CD8-positive, alpha-beta memory T cell (primary cell): Measurements from ENCODE around the gene IKBKE. TPM values are rescaled to one million over a fixed set of nuclear protein-coding genes. Genes with fewer than 3 reads are reported as not detected.

Experiments
- CTCF ChIA-PET: fragments of 350-600 bp; sonication (Branson Sonifier 250); formaldehyde crosslinking; loops from one replicate; lab custom pipeline; 2021; ENCODE audit warnings: antibody characterized with exemption; lab: Charles Lee
- POLR2A ChIA-PET: fragments of 350-600 bp; sonication (Branson Sonifier 250); formaldehyde crosslinking; loops from one replicate; lab custom pipeline; 2021; ENCODE audit warnings: antibody characterized with exemption; lab: Charles Lee
- DNase-seq, 5 donors: peaks; one replicate each; pipeline versions ENCODE4 v3.0.0 to v3.0.0-alpha.2; 2020 to 2022; ENCODE audit warnings: mixed read lengths in 1 of 5
- H3K27ac ChIP-seq: one replicate; pipeline ENCODE4 v1.7.0; 2013; ENCODE audit warnings: low read depth, mild to moderate bottlenecking, low read length, moderate library complexity
- H3K27me3 ChIP-seq: 2 replicates; pipeline ENCODE4 v1.7.0; 2013; ENCODE audit warnings: low read length, mild to moderate bottlenecking; ENCODE audit not compliant: insufficient read depth, poor library complexity, severe bottlenecking
- H3K36me3 ChIP-seq: 2 replicates; pipeline ENCODE4 v1.7.0; 2013; ENCODE audit warnings: mild to moderate bottlenecking, low read length, moderate library complexity; ENCODE audit not compliant: insufficient read depth
- H3K4me1 ChIP-seq: 2 replicates; pipeline ENCODE4 v1.7.0; 2013; ENCODE audit warnings: mild to moderate bottlenecking, low read length, moderate library complexity; ENCODE audit not compliant: insufficient read depth
- H3K4me3 ChIP-seq: 2 replicates; pipeline ENCODE4 v1.7.0; 2013; ENCODE audit warnings: mild to moderate bottlenecking, low read length
- H3K9me3 ChIP-seq: 2 replicates; pipeline ENCODE4 v1.7.0; 2013; ENCODE audit warnings: mild to moderate bottlenecking, low read length
- H3K27ac Mint-ChIP-seq, 8 donors: one replicate each; pipeline ENCODE4 v1.8.0; 2020 to 2021; ENCODE audit warnings: mixed read lengths in 8 of 8, mild to moderate bottlenecking in 6 of 8, inconsistent platforms in 3 of 8, moderate library complexity in 3 of 8
- H3K27me3 Mint-ChIP-seq, 2 donors: one replicate each; pipeline ENCODE4 v1.8.0; 2020 to 2021; ENCODE audit warnings: mixed read lengths in 2 of 2, mild to moderate bottlenecking in 1 of 2, moderate library complexity in 1 of 2
- H3K36me3 Mint-ChIP-seq, 3 donors: one replicate each; pipeline ENCODE4 v1.8.0; 2020 to 2021; ENCODE audit warnings: mixed read lengths in 3 of 3, inconsistent platforms in 1 of 3, mild to moderate bottlenecking in 1 of 3
- H3K4me1 Mint-ChIP-seq, 3 donors: one replicate each; pipeline ENCODE4 v1.8.0; 2020 to 2021; ENCODE audit warnings: mixed read lengths in 3 of 3, inconsistent platforms in 1 of 3, mild to moderate bottlenecking in 1 of 3
- H3K4me3 Mint-ChIP-seq, 7 donors: one replicate each; pipeline ENCODE4 v1.8.0; 2020 to 2021; ENCODE audit warnings: mixed read lengths in 7 of 7, mild to moderate bottlenecking in 6 of 7, moderate library complexity in 4 of 7, inconsistent platforms in 2 of 7
- H3K9me3 Mint-ChIP-seq, 5 donors: one replicate each; pipeline ENCODE4 v1.8.0; 2020 to 2022; ENCODE audit warnings: mixed read lengths in 5 of 5, mild to moderate bottlenecking in 3 of 5, moderate library complexity in 2 of 5, inconsistent platforms in 1 of 5
- polyA plus RNA-seq: library from polyadenylated mRNA; unstranded; fragments of 300-500 nt; fragmentation: Illumina TruSeq; gene quantifications from one replicate; pipeline ENCODE4 v1.2.3, GENCODE V29; 2021
- total RNA-seq, 2 experiments: library from RNA; stranded (reverse); gene quantifications; one replicate each; pipeline ENCODE4 v1.2.3, GENCODE V29; 2021

The IKBKE gene
- total and polyA plus RNA-seq, 3 experiments from 2014 or later: 17.1 to 46.6 (median 18.4) TPM

GRCh38 chr1:206500046-206500445 is 29.8 kb downstream of the IKBKE start:
- peaks cover 9% of the 10 kb centered on the region for H3K36me3 ChIP-seq
- no peak for DNase-seq
- H3K4me1 ChIP-seq: peaks cover 13% of the 10 kb centered on the region
- H3K36me3 Mint-ChIP-seq: peaks cover 0 to 44% (median 0%) of the 10 kb centered on the region in 3 donors
- H3K27me3 ChIP-seq: no peaks in the 10 kb centered on the region
- CTCF ChIA-PET: interaction anchor here (1.0 to 1.3 kb wide), 3 partner anchors 10 to 45 kb away, joined by 3 to 6 read pairs (median 3); no protein-coding TSS in a partner anchor
- peak overlapping the region in 1 of 8 donors; percentile 11 for H3K27ac Mint-ChIP-seq
- no peaks in the 10 kb centered on the region for H3K27me3 Mint-ChIP-seq
- H3K4me3 Mint-ChIP-seq: no peak overlapping the region
- no peaks in the 10 kb centered on the region for H3K9me3 Mint-ChIP-seq
- peaks cover 18 to 21% (median 19%) of the 10 kb centered on the region in 3 donors for H3K4me1 Mint-ChIP-seq
- H3K27ac ChIP-seq: no peak overlapping the region
- POLR2A ChIA-PET: no interaction called here
- no peak overlapping the region for H3K4me3 ChIP-seq
- no peaks in the 10 kb centered on the region for H3K9me3 ChIP-seq

GRCh38 chr1:206501881-206502280 is 31.6 kb downstream of the IKBKE start:
- Mint-ChIP-seq H3K27me3 (no peaks in the 10 kb centered on the region), H3K4me1 (peaks cover 31 to 38% (median 34%) of the 10 kb centered on the region in 3 donors), H3K27ac (peak overlapping the region in 4 of 8 donors; percentile 17 to 52 (median 32)), H3K36me3 (peaks cover 0 to 26% (median 0%) of the 10 kb centered on the region in 3 donors), H3K4me3 (no peak overlapping the region), H3K9me3 (no peaks in the 10 kb centered on the region)
- Histone ChIP-seq H3K27ac (peak overlapping the region; percentile 54), H3K36me3 (peaks cover 2% of the 10 kb centered on the region), H3K9me3 (no peaks in the 10 kb centered on the region), H3K4me1 (peaks cover 23% of the 10 kb centered on the region), H3K4me3 (no peak overlapping the region), H3K27me3 (no peaks in the 10 kb centered on the region)
- ChIA-PET CTCF (interaction anchor here (1.3 kb wide), 1 partner anchor 9 kb away, joined by 3 read pairs; no protein-coding TSS in a partner anchor), POLR2A (no interaction called here)
- DNase-seq: no peak

- no peak for DNase-seq
- Mint-ChIP-seq H3K27me3 (no peaks in the 10 kb centered on the region), H3K9me3 (no peaks in the 10 kb centered on the region), H3K4me3 (no peak overlapping the region), H3K4me1 (peaks cover 31 to 43% (median 34%) of the 10 kb centered on the region in 3 donors), H3K27ac (peak overlapping the region in 5 of 8 donors; percentile 19 to 73 (median 52)), H3K36me3 (peaks cover 0 to 21% (median 0%) of the 10 kb centered on the region in 3 donors)
- no peaks in the 10 kb centered on the region for H3K9me3 ChIP-seq
- no peak overlapping the region for H3K27ac ChIP-seq
- H3K4me1 ChIP-seq: peaks cover 23% of the 10 kb centered on the region
- H3K27me3 ChIP-seq: no peaks in the 10 kb centered on the region
- no peak overlapping the region for H3K4me3 ChIP-seq
- no peaks in the 10 kb centered on the region for H3K36me3 ChIP-seq
- CTCF ChIA-PET: interaction anchor here (1.0 kb wide), 1 partner anchor 110 kb away, joined by 4 read pairs; the partner anchor contains the start of gene EIF2D
- POLR2A ChIA-PET: no interaction called here
These were observed 32.1 kb downstream of the IKBKE start for GRCh38 chr1:206502403-206502802.

GRCh38 chr1:206502812-206503211 is 32.5 kb downstream of the IKBKE start:
- Histone ChIP-seq H3K9me3 (no peaks in the 10 kb centered on the region), H3K27ac (no peak overlapping the region), H3K36me3 (no peaks in the 10 kb centered on the region), H3K4me3 (no peak overlapping the region), H3K4me1 (peaks cover 23% of the 10 kb centered on the region), H3K27me3 (no peaks in the 10 kb centered on the region)
- H3K4me1 Mint-ChIP-seq: peaks cover 31 to 43% (median 34%) of the 10 kb centered on the region in 3 donors
- DNase-seq: no peak
- no peak overlapping the region for H3K4me3 Mint-ChIP-seq
- no peaks in the 10 kb centered on the region for H3K9me3 Mint-ChIP-seq
- ChIA-PET POLR2A (no interaction called here), CTCF (interaction anchor here (1.0 kb wide), 1 partner anchor 110 kb away, joined by 4 read pairs; the partner anchor contains the start of gene EIF2D)
- peak overlapping the region in 4 of 8 donors; percentile 3 to 73 (median 42) for H3K27ac Mint-ChIP-seq
- no peaks in the 10 kb centered on the region for H3K27me3 Mint-ChIP-seq
- peaks cover 0 to 20% (median 0%) of the 10 kb centered on the region in 3 donors for H3K36me3 Mint-ChIP-seq

- H3K4me1 ChIP-seq: peaks cover 32% of the 10 kb centered on the region
- Mint-ChIP-seq H3K4me1 (peaks cover 34 to 53% (median 43%) of the 10 kb centered on the region in 3 donors), H3K27ac (peak overlapping the region; percentile 16 to 84 (median 52)), H3K27me3 (peaks cover 5 to 7% of the 10 kb centered on the region in 2 donors), H3K36me3 (peaks cover 0 to 10% (median 0%) of the 10 kb centered on the region in 3 donors), H3K9me3 (no peaks in the 10 kb centered on the region), H3K4me3 (peak overlapping the region in 4 of 7 donors; percentile 16 to 89 (median 30))
- CTCF ChIA-PET: interaction anchor here (1.0 to 1.5 kb wide), 2 partner anchors 41 to 80 kb away, joined by 3 to 4 read pairs; no protein-coding TSS in a partner anchor
- peak in 1 of 5 donors; percentile 12 for DNase-seq
- H3K27ac ChIP-seq: peak overlapping the region; percentile 60
- POLR2A ChIA-PET: no interaction called here
- H3K36me3 ChIP-seq: no peaks in the 10 kb centered on the region
- H3K4me3 ChIP-seq: no peak overlapping the region
- H3K27me3 ChIP-seq: peaks cover 7% of the 10 kb centered on the region
- H3K9me3 ChIP-seq: no peaks in the 10 kb centered on the region
These were observed 33.5 kb downstream of the IKBKE start for GRCh38 chr1:206503591-206504362.

- H3K4me3 ChIP-seq: no peak overlapping the region
- H3K27me3 Mint-ChIP-seq: peaks cover 10% of the 10 kb centered on the region in 2 donors
- peaks cover 35% of the 10 kb centered on the region for H3K4me1 ChIP-seq
- peaks cover 0 to 6% (median 0%) of the 10 kb centered on the region in 3 donors for H3K36me3 Mint-ChIP-seq
- no peaks in the 10 kb centered on the region for H3K9me3 Mint-ChIP-seq
- ChIA-PET CTCF (interaction anchor here (1.5 kb wide), 1 partner anchor 80 kb away, joined by 4 read pairs; no protein-coding TSS in a partner anchor), POLR2A (interaction anchor here (0.8 kb wide), 1 partner anchor 1070 kb away, joined by 3 read pairs; no protein-coding TSS in a partner anchor)
- H3K4me1 Mint-ChIP-seq: peaks cover 37 to 56% (median 48%) of the 10 kb centered on the region in 3 donors
- H3K27me3 ChIP-seq: peaks cover 11% of the 10 kb centered on the region
- no peaks in the 10 kb centered on the region for H3K36me3 ChIP-seq
- DNase-seq: no peak
- no peaks in the 10 kb centered on the region for H3K9me3 ChIP-seq
- peak overlapping the region in 5 of 7 donors; percentile 16 to 89 (median 41) for H3K4me3 Mint-ChIP-seq
- peak overlapping the region in 6 of 8 donors; percentile 16 to 84 (median 30) for H3K27ac Mint-ChIP-seq
- peak overlapping the region; percentile 25 for H3K27ac ChIP-seq
These were observed 34.1 kb downstream of the IKBKE start for GRCh38 chr1:206504363-206504713.

- Mint-ChIP-seq H3K36me3 (no peaks in the 10 kb centered on the region), H3K27me3 (peaks cover 12 to 19% of the 10 kb centered on the region in 2 donors), H3K27ac (peak overlapping the region in 6 of 8 donors; percentile 3 to 84 (median 53)), H3K4me3 (peak overlapping the region; percentile 69 to 89 (median 83)), H3K9me3 (no peaks in the 10 kb centered on the region), H3K4me1 (peaks cover 37 to 56% (median 48%) of the 10 kb centered on the region in 3 donors)
- ChIA-PET POLR2A (interaction anchor here (0.6 to 1.0 kb wide), 2 partner anchors 40 to 106 kb away, joined by 4 read pairs; partner anchors contain the start of gene EIF2D), CTCF (interaction anchor here (1.3 to 2.8 kb wide), 6 partner anchors 12 to 78 kb away, joined by 3 to 9 read pairs (median 6); partner anchors contain the start of gene IKBKE)
- Histone ChIP-seq H3K27me3 (peaks cover 17% of the 10 kb centered on the region), H3K9me3 (no peaks in the 10 kb centered on the region), H3K27ac (no peak overlapping the region), H3K4me3 (no peak overlapping the region), H3K4me1 (peaks cover 35% of the 10 kb centered on the region), H3K36me3 (no peaks in the 10 kb centered on the region)
- DNase-seq: no peak
These were observed 35.6 kb downstream of the IKBKE start for GRCh38 chr1:206505702-206506355.
